Measurements from ENCODE around the gene CPEB4.

Gene CPEB4

DNA sequence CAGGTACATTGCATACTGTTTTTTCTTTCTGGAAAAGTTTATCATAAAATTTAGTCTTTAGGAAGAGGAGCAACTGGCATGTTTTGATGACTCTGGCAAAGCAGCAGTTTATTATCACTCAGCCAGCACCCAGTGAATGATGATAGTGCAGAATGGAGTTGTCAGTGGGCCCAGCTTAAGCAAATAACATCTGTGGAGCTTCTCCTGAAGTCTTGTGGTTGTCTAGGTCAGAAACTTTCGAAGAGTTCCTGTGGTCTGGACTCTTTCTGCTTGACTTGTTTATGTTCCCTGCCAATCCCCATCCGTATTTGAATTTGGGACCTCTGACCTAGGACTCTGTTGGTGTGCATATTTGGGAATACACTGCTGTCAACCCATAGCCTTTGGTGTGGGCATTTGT lies 62.7 kb downstream of the CPEB4 start:
- no peak for DNase-seq

GRCh38 chr5:173953528-173954090 lies 65.5 kb downstream of the CPEB4 start:
- no peak for DNase-seq

GRCh38 chr5:173954671-173955521 lies 66.7 kb downstream of the CPEB4 start:
- peak; percentile 60 to 77 for DNase-seq

- peak in 1 of 2 donors; percentile 4 for DNase-seq
These were observed 72.8 kb downstream of the CPEB4 start for GRCh38 chr5:173960986-173961385.

GRCh38 chr5:173961418-173961817 lies 73.3 kb downstream of the CPEB4 start:
- peak in 1 of 2 donors; percentile 2 for DNase-seq

GRCh38 chr5:173962436-173962972 lies 74.4 kb downstream of the CPEB4 start:
- peak in 1 of 2 donors; percentile 23 for DNase-seq

GRCh38 chr5:173963182-173963838 lies 75.2 kb downstream of the CPEB4 start:
- no peak for DNase-seq

- no peak for DNase-seq
These were observed 75.8 kb downstream of the CPEB4 start for GRCh38 chr5:173963867-173964441.

- no peak for DNase-seq
These were observed 76.4 kb downstream of the CPEB4 start for GRCh38 chr5:173964506-173964905.

- DNase-seq, result no peak
These were observed 79.1 kb downstream of the CPEB4 start for GRCh38 chr5:173967241-173967640.

DNA sequence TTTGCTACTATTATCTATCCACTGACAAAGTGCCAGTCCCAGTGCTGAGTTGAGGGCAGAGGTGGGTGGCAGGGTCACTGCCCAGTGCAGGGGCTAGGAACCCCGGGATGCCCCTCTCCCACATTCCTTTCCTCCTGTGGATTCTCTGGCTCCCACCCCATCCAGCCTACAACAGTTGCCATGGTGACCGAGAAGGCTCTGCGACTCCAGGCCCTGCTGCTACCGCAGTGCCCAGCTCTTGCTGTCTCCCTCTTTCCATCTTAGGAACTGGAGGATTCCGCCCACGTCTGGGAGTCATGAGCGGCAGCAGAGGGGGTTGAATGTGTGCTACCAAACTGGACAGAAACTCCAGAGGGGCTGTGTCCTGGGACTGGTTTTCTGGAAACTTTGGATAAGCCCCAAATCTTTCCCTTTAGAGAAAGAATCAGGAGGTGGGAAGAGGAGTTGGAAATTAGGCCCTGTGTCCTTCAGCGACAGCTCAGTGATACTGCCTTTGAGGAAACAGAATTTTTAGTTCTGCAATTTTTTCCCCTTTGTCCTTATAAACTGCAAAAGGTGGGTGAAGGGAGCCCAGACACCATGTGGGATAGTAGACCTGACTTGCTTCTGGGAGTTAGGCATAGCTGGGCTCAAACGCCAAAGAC lies 80.1 kb downstream of the CPEB4 start:
- peak; percentile 34 to 41 for DNase-seq

GRCh38 chr5:173969167-173970049 lies 81.3 kb downstream of the CPEB4 start:
- DNase-seq, result no peak

- DNase-seq, result no peak
These were observed 82.9 kb downstream of the CPEB4 start for GRCh38 chr5:173970878-173971650.

GRCh38 chr5:173971681-173972345 lies 83.7 kb downstream of the CPEB4 start:
- no peak for DNase-seq

DNA sequence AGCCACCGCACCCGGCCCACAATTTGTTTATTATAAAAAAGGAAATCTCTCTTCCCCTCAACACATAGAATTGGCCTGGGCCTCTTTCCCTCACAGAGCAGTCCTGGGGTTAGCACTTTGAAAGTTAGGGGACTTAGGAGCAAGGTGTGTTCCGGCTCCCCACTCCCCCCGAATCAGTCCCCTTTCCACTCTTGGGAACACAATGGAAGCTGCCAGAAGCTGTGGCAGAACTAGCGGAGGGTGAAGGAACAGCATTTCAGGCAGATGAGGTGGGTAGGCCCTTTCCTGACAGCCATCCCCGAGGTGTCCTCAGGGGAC lies 84.4 kb downstream of the CPEB4 start:
- DNase-seq, result no peak

- peak; percentile 76 to 80 for DNase-seq
These were observed 84.9 kb downstream of the CPEB4 start for GRCh38 chr5:173972925-173973615.

- DNase-seq, result no peak
These were observed 85.4 kb downstream of the CPEB4 start for GRCh38 chr5:173973616-173973969.

DNA sequence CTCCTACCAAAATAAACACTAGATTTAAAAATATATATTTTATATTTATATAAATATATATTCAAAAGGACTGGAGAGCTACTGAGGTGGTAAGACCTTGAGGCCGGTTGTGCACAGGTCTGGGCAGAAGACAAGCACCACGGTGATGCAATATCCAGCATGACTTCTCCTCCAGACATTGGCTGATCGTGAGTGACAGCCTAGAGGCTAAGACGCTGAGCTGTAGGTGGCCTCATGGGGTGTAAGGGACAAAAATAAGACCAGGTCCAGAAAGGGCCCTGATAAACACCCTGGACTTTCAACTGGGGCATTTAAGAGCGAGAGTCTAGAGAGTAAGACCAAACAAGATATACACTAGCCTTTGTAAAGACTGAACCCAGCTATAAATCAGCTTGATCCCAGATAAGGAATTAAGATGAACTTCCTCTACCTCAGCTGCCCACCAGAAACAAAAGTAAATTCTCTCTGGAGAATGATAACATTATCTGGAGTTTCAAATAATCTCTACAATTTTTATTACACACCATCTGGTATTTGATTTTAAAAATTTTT lies 86.6 kb downstream of the CPEB4 start:
- DNase-seq, result peak; percentile 18 to 46

GRCh38 chr5:173981185-173981761 lies 93.1 kb downstream of the CPEB4 start:
- no peak for DNase-seq
